DMS153 (cell line): ENCODE measurements around the gene INAFM2.
A peak's percentile ranks its signal among the peaks of the same experiment; 100 is the strongest.

Experiments used
- DNase-seq: peaks from one replicate; lab custom pipeline; 2025; lab: John Stamatoyannopoulos, UW

INAFM2 gene

DNA sequence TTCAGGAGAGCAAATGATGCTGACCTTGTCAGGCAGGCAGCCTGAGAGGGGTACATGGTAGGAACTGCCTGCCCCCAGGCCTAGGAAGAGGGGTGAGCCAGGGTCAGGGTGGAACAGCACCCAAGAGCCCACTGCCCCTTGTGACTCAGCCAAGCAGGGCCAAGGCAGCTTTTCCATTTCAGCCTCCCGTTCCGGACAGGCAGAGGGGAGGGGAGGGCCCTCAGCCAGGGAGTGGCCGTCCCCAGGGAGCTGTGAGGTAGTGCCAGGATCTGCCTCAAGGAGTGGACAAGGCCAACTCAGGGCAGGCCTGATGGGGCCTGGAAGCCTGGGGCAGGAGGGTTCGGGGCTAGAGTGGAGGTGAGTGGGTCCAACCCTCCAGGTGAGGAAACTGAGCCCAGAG is 35.5 kb upstream of the INAFM2 start:
- no peak for DNase-seq

DNA sequence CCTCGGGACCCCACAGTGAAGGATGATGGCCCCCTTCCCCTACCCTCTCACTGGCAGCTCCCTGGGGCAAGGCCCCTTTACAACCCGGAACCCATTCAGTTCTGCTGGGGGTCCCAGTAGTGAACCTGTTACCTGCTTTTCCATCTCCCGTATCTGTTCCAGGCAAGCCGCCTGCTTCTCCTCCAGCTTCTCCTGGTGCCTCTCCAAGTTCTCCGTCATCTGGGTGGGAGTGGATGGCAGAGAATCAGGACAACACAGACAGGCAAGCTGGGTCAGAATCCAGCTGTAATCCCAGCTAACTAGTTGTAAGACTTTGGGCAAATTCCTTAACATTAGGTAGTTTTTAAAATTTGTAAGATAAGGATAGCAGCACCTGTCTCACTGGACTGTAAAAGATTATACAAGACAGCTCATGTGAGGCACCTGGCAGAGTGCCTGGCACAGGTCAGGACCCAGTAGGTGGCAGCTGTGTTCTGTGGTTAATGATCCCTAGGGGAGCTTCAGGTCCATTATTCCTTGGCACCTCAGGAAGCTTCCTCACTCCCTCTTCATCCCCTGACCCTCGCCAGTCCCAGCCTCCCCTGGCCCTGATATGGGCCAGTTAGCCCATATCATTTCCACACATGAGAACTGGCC is 34.2 kb upstream of the INAFM2 start:
- peak; percentile 34 for DNase-seq

DNA sequence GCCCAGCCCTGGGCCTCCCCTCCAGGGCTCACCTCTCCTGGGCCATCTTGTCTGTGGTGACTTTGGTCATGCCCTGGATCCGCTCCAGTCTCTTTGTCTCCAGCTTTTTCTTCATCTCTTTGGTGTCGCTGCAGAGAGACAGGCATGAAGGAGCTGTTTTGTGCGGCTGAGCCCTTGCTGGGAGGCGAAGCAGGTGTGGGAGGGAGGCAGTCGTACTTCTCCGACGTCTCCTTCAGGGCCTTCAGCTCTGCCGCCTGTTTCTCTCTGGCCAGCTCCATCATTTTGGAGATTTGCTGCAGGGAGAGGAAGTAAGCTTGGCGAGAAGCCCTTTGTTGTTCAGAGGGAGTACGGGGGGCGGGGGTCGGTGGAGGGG is 33.0 kb upstream of the INAFM2 start:
- DNase-seq, result no peak

DNA sequence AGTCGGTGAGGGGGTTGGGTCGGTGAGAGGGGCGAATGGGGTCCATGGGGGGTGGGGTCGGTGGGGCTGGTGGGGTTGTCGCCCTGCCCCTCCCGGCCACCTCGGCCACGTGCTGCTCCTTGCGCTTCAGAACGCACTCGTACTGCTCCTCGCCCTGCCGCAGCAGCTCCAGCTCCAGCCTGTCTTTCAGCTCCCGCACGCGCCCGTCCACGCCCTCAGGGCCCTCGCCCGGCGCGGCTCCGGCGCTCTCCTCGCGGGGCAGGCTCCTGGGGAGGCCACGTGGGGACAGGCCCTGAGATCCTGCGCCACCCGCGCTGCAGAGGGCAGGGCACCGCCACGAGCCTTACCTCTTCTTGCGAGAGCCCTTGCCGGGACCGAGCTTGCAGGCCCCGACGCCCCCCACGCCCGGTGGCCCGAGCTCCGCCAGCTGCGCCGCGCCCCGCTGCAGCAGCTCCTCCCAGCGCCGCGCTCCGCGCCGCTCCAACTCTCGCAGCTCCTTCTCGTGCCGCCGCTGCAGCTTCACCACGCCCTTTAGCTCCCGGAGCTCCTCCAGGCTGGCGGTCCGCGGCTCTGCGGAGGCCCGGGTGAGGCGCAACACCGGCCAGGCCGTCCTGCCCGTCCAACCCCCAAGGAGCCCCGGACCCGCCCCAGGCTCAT is 32.4 kb upstream of the INAFM2 start:
- no peak for DNase-seq

DNA sequence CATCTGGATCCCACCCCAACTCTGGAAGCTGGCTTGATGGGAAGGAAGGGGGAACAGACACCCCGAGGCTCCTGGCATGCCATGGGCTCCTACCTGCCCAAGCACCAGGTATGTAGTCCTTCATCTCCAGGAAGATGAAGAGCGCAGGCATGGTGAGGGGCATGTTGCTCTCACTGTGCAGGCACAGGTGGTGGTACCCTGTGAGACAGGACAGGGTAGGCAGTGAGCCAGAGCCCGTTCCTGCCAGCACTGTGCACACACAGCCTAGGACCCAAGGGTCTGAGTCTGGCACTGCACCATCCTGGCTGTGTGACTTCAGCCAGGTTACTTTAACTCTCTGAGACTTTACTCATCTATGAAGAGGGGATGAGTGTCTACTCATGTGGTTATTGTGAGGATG is 31.2 kb upstream of the INAFM2 start:
- DNase-seq, result no peak

DNA sequence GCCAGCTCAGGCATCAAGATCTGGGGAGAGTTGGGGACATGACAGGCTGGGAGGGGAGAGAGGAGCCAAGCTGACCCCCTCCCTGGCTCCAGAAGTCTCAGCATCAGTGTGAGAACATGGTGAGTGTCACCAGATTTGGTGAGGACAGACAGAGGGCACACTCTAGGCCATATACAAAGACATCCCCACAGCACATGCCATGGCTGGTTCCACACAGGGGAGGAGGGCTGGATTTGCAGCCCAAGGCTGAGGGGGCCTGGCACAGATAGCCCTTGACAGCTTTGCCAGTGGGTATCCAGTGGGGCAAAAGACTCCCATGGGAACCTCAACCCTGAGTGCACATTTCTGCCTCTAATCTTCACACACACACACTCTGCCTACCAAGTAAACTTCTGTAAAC is 30.5 kb upstream of the INAFM2 start:
- DNase-seq, result no peak

DNA sequence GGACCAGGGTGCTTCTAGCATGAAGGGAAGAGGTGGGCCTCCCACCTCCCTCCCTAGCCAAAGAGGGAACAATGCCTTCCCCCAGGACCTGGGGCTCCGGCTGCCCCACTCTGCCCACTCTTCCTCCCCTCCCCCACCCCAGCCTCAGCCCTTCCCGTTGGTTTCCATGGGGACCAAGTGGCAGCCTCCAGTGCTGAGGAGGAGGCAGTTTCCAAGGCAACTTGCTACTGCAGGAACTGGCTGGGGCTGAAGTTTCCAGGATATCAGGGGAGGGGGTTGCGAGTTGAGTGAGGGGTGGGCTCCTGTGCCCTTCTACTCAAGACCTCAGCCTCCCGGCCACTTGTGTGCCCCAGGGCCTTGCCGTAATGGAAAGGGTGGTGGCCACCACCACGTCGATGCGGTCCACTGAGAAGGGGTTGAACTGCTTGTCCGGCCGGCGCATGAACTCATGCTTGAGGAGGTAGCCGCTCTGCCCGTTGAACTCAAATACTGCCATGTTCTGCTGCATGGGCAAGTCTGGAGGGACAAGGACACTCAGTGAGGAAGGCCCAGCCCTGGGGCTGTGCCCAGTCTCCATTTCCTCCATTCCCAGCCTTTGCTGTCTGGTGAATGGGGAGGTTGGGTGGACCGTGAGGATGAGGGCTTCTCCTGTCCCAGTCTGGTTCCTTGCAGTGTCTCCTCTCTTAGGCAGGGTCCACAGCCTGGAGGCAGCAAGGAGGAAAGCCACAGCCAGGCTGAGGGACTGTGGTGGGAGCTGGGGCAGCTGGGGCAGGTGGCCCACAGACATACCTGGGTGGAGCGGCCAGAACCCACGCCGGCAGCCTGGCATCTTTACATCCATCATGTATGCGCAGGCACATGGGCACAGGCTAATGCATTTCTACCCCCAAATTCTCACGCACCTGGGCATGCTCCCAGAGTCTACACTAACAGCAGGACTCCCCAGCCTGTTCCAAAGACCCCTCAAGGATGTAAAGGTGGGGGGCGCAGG is 29.3 kb upstream of the INAFM2 start:
- DNase-seq, result no peak

DNA sequence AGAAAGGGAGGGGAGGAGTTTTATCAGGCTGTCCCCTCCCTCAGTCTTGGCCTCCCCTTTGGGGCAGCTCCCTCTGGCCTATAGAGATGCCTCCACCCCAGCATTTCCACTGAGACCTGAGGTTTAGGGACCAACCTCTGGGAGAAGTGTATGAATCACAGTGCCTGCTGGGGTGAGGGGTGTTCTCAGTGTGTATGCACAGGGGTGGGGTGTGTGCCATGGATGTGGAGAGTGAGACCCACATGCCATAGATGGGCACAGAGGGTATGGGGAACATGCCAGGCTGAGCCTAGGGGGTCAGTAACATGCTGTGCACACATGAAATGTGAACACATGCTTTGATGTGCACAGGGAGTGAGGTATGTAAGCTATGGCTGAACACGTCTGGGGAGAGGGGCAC is 28.2 kb upstream of the INAFM2 start:
- DNase-seq, result no peak

DNA sequence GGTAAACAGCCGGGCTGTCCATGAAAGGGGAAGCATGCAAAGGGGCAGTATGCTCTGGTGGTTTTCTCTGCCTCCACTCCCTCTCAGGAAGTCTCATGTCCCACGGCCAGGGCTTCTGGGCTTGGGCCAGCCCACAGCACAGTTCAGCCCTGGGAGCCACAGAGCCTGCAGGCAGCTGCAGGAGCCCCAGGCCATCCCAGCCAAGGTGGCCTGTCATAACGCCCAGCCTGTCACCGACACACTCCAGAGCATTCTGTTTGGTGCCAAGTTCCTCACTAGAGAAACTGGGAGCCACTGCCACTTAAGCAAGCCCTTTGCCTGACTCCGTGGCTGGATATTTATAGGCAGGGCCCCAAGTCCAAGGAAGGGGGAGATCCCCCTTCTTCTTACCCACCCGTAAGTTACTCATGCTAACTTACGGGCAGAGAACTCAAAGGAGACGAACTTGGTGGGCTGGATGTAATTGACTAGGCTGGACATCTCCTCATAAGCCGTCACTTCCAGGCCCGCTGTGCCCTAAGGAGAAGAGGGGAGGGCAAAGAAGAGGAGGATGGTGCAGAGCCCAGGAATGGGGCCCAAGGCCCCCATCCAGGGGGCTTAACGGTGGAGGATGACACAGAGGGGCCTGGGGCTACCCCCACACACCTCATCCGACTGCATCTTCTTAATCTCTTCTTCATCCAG is 27.5 kb upstream of the INAFM2 start:
- DNase-seq, result no peak

DNA sequence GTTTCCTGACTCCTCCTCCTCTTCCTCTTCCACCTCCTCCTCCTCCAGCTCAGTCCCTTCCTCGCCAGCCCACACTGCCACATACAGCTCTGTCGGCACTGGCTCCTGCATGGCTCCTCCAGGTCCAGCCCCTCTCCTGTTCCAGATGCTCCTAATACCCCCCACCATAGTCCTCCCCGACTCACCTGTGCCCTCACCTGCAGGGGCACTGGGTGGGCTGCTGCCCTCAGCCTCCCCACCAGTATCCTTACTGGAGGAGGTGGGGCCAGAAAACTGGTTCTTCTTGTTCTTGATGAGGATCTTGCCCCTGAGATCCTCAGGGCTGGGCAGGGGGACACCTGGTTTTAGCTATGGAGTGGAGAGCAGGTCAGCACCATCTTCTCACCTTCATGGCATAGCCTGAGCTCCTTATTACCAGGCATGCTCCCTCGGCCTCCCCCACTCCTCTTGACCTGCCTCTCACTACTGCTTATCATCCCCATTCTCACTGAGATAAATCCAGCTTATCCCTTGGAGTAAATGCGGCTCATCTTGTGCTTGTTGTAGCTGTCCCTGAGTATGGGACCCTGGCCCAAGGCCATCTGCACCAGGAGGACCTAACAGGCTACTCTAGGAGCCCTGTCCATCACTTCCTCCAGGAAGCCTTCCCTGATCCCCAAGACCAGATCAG is 26.8 kb upstream of the INAFM2 start:
- DNase-seq, result no peak

DNA sequence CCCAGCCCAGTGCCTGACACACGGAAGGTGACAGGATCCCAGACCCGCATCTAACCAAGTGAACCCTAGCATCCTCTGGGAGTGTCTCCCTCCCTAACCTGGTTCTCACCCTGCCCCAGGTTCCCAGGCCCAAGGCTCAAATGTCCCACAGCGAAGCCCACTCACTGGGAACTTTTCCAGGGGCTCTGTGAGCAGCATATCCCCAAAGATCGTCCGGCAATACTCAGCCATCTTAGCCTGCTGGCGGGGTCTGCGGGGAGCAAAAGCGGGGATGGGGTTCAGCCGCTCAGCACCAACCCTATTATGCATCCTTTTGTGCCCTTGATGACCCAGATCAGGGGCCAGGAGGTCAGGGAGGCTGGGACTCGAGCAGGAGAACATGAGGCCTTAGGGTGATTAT is 26.1 kb upstream of the INAFM2 start:
- DNase-seq, result no peak

DNA sequence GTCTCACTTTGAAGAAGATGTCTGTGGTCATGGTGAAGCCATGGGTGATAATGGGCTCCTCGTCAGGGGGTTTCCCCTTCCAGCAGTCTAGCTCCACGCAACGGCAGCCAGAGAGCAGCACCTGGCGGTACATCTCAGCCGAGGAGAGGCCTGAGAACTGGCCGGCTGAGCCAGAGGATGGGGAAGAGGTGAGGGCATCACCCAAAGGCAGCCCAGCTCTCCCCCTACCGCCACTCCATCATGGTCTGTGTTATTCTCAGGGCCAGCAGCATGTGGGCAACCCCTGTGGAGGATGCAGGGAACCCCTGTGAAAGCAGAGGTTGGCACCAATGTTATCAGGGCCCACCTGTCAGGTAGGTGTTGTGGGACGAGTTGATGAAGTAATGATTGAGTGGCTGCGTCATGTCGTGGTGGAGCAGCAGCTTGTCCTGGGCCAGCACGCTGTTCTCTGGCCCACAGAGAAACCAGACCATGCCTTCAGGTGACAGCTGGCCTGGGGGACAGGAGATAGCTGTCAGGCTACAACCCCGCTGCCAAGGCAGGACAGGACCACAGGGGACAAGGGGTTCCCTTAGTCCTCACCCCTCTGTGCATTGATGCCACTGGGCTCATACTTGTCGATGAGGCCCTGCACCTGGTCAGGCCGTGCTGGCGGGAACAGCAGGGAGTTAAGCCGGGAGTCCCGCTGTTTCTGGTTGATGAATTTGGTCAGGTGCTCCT is 25.1 kb upstream of the INAFM2 start:
- DNase-seq, result no peak

DNA sequence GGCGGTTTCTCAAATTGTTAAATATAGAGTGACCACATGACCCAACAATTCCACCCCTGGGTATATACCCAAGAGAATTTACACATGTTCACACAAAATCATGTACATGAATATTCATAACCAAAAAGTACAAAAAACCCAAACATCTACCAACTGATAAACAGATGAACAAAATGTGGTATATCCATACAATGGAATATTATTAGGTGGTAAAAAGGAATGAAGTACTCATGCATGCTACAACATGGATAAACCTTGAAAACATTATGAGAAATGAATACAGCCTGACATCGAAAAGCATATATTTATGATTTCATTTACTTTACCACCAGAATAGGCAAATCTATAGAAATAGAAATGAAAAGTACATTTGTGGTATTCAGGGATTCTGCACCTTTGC is 23.1 kb upstream of the INAFM2 start:
- no peak for DNase-seq

DNA sequence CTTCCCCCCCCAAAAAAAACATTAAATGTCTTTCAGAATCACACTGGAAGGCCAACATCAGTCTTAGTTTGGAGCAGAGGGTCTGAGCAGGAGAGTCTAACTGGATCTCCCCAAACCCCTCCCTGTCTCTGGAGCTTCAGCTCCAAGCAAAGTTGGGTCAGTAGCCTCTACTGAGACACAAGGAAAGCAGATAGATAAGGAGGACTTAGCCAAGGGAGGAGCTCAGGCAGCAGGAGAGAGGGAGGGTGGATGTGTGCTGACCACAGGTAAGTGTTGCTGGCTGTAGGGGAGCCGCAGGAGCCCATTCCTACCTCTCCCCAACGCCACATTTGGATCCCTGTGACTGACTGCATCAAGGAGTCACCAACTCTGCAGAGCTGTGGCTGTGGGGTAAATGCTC is 22.7 kb upstream of the INAFM2 start:
- DNase-seq, result no peak

DNA sequence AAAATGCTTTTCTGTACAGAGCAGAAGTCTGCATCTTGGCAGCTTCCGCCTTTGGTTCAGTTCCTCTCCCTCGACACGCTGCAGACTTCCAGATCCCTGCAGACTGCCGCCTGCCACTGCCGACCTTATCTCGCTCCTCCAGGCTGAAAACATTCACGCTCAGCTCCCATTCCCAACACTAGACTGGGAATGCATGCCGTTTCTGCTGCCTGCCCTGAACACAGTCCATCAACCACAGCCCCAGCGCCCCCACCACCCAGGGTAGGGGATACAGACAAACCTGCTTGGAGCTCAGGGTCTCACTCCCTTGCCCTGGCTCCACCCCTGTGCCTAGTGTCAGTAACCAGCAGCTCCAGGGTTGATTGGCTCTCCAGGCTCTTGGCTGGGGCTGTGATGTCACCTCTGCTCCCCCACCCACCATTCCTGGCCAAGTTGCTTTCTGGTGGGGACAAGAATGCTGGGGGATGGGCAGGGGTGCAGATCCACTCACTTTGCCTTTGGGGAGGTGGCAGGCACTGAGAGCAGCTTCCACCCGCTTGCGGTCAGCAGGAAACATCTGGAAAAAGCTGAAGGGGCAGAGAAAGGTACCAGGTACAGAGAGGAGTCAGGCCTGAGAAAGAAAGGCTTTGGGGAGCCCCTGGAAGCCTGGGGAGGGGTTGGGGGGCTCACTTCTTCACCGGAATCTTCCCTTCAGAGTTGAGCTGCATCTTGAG is 21.9 kb upstream of the INAFM2 start:
- no peak for DNase-seq

DNA sequence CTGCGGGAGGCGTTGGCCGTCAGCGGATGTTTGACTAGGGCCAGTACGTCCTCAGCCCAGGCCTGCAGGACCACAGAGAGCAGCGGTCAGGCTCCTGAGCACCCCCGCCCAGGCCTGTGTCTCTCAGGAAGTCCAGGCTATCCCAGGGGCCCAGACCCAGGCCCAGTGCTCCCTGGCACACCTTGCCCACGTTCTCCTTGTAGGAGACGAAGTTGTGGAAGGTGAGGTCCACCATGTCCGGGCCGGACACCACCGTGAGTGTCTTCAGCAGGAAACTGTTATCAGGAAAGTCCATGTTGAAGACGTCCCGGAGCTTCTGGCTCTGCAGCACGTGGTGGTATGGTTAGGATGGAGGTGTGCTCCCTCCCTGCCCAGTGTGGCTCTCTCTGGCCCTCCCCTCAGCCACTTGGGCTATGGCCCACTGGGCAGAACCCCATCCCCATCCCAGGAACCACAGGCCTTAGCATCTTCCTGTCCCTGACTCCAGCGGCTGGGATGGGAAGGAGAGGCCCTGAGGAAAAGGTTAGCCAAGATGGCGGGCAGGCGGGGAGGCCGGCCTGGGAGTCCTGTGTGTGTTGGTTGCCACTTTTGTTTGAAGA is 21.1 kb upstream of the INAFM2 start:
- DNase-seq, result no peak

DNA sequence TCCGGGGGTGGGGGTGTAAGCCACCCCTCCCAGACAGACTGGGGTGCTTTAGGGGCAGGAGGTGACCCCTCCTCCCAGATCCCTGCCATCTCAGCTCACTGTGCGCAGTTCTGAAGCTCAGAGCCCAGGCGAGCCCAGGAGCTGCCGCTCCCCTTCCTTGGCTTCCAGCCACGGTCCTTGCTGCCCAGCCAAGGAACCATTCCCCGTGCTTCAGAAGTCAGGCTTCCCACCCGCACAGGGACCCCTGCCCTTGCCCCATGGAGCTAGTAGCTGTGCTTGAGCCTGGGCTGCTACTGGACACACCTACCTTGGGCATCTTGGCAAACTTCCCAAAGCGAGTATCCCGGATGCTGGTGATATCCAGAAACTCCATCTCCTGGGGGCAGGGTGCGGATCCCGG is 20.5 kb upstream of the INAFM2 start:
- DNase-seq, result no peak

DNA sequence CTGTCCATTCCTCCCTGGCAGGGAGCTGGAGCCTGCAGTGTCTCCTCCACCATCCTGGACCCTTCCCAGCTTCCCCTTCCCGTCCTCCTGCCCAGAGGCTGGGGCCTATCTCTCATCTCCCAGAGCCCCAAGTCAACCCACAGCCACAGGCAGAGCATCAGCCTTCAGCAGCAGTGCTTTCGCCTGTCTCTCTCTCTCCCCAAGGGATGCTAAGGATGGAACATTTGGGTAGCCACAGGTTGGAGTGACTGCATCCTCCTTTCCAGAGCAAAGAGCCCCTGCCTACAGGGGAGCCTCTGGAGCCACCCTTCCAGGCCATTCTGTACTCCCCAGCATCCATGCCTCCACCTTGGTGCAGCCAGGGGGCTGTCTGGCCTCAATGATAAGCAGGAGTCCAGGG is 19.9 kb upstream of the INAFM2 start:
- no peak for DNase-seq

DNA sequence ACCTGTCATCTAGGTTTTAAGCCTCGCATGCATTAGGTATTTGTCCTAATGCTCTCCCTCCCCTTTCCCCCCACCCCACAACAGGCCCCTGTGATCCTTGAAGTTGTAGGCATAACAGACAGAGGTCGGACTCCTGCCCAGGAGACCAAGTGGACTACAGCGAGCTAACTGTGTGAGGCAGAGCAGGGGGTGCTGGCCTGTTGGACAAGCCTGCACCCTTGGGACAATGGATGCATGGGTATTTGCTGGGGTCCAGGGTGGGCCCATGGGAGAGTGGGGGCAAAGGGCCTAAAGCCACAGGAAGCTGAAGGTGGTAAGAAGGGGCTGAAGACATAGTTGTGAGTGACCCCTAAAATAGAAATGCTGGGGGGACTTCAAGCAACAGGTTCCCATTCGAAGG is 18.2 kb upstream of the INAFM2 start:
- DNase-seq, result no peak

DNA sequence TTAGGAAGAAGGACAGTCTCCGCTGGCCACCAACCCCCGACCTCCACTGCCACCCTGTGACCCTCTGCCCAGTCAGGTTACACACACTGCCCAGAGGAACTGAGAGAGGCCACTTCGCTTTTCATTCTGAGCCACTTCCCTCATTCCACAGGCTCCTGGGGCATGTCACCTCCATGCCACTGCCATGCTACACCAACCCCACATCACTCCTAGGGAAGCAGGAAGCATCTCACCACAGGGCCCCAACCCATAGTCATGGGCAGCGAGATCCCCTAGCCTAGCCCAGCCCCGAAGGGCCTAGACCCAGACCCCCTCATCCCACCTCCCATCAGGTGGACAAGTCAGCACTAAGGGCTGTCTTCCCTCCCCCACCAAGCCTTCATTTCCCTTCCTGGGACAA is 17.1 kb upstream of the INAFM2 start:
- no peak for DNase-seq
